GM12892 (cell line): ENCODE results near the gene TCF4.

Experiments used
- DNase-seq: peaks from one replicate; pipeline ENCODE4 v3.0.0; 2011; ENCODE audit not compliant: insufficient read length
- FAIRE-seq: peaks from 2 replicates; lab custom pipeline; 2011; peaks lifted over from hg19 to GRCh38; lab: Jason Lieb, UNC
- POLR2A ChIP-seq: IDR thresholded peaks from 2 replicates; pipeline ENCODE4 v1.6.1; 2011; ENCODE audit warnings: low read depth, low read length, control low read depth
- POLR2AphosphoS5 ChIP-seq: IDR thresholded peaks from 2 replicates; pipeline ENCODE4 v1.6.1; 2011; ENCODE audit warnings: low read depth, low read length, control low read depth
- TAF1 ChIP-seq: IDR thresholded peaks from 2 replicates; pipeline ENCODE4 v1.6.1; 2011; ENCODE audit warnings: low read depth, mild to moderate bottlenecking, control low read depth, low read length, borderline replicate concordance

TCF4 gene

DNA sequence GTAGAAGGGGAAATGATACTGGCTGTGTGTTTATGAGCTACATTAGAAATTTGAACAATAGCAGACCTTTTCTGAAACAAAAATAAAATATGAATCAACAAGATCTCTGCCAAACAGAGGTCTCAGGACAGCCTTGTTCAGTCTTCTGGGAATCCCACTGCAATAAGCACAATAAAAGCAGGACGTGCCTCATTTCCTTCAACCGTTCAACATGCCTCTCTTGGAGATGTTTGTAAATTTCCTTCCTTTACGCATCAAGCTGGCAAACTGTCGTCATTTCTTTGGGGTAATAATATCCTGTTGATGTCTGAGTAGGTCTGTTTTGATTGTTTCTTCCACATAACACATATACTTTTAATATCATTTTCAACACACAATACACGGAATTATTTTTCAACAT, 77.2 kb downstream of the TCF4 start:
- DNase-seq (no peak), FAIRE-seq (peak; percentile 38)
- no peak for TF ChIP-seq TAF1
- no peak for TF ChIP-seq POLR2A
- TF ChIP-seq POLR2AphosphoS5, result no peak

DNA sequence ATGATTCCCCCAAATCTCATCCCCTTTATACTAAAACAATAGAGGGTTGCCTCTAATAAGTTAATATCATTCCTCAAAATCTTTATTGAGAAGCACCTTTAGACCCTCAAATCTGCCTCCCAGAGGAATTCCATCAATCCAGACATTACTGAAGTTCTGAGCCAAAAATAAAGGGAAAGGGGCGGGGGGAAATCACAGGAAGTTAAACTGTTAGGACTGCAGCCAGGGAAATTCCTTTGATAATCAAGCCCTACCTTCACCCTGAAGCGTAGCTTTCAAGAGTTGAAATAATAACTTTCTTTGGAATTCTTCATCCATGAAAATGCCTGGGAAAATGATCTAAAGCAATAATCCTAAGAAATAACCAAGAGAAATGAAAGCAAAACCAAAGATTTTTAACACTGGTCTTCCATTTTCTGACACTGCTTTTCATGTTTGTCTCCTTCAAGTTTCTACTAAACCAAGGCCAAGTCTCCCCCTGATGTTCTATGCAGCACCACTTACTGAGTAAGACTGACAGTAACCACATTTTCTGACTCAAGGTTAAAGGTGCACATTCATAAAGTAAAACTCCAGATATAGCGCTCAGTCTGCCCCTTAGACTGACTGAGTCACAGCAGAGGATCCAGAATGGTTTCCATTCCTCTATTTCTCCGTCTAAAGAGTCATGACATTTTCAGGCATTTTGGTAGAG, 78.2 kb downstream of the TCF4 start:
- no peak for DNase-seq
- FAIRE-seq, result peak; percentile 77

DNA sequence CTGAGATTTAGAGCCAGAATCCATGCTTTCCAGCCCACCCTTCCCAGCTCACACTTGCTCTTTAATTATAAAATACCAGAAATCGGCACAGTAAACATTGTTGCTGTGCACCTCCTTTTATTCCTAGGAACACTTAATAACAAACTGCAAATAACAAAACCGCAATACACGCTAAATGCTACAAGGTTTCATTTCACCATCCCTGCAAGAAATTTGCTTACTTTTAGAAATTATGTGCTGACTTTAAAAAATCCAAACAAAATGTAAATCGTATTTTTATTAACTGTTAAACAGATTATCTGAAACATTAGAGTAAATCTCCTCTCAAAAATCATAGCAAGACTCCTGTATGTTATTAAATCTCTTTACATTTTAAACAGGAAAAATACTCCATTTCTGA, 79.3 kb downstream of the TCF4 start:
- DNase-seq, result no peak
- TF ChIP-seq POLR2A (no peak), TAF1 (no peak), POLR2AphosphoS5 (no peak)
- FAIRE-seq, result no peak

More for the DNA sequence above, 78.2 kb downstream of the TCF4 start:
- TF ChIP-seq POLR2A (no peak), POLR2AphosphoS5 (no peak), TAF1 (no peak)

DNA sequence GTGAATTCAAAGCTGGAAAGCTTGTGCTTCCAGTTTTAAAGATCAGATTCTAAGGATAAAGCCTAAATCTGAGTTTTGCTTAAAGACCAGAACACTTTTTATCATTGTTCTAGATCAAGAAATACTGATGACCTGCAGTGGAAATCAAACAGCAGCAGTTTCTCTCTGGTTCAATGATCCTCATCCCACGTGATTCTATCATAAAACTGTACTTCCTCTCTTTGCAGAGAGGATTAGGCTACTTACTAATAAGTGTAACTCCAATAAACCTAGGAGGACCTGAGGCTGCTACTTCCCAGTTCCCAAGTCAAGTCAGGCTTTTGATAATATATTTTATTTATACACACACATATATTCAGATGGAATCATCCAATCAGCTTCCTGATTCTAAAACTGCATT, 81.9 kb downstream of the TCF4 start:
- FAIRE-seq, result no peak
- no peak for TF ChIP-seq POLR2AphosphoS5
- no peak for TF ChIP-seq TAF1
- DNase-seq, result no peak

DNA sequence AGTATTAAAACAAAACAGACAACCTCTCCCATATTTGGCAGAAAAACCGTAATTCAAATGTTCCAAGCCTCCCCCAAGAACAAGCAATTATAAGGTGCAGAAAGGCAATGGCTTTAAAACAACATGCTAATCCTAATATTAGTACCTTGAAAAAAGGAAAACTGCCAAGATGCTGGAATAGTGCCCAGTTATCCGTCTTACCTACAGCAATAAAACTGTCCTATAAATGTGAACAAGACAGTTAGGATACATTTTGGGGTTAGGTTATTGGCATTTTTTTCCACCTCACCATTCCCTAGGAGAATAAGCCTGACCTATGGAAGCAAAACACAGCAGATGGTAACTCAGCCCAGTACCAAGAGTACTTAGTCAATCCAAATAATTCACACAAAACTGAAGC, 83.2 kb downstream of the TCF4 start:
- no peak for DNase-seq
- no peak for FAIRE-seq
- TF ChIP-seq TAF1 (no peak), POLR2AphosphoS5 (no peak), POLR2A (no peak)

DNA sequence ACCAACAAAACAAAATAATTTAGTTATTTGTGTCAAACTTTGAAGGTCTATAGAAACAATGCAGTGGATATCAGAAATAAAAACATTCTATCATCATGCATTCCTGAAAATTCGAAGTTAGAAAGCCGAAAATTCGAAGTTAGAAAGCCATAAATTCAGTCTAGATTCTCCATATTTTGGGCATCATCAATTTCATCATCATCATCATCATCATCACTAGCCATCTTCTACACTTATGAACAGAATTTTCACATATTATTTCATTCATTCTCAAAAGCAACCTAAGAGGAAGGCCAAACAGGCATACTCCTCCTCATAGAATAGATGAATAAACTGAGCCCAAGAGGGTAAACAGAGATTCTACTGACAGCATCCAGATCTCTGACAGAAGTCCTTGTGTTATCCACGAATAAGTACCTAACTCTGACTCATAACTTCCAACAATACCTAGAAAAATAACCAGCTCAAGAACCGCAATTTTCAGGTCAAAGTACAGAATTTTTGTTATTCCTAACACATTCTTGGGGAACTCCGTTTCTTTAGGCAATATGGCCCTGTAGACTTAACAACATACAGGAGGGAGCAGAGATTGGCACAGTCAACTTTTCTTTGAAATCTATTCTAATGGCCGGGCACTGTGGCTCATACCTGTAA, 84.7 kb downstream of the TCF4 start:
- no peak for TF ChIP-seq POLR2A
- no peak for TF ChIP-seq TAF1
- no peak for TF ChIP-seq POLR2AphosphoS5
- DNase-seq (no peak), FAIRE-seq (no peak)

DNA sequence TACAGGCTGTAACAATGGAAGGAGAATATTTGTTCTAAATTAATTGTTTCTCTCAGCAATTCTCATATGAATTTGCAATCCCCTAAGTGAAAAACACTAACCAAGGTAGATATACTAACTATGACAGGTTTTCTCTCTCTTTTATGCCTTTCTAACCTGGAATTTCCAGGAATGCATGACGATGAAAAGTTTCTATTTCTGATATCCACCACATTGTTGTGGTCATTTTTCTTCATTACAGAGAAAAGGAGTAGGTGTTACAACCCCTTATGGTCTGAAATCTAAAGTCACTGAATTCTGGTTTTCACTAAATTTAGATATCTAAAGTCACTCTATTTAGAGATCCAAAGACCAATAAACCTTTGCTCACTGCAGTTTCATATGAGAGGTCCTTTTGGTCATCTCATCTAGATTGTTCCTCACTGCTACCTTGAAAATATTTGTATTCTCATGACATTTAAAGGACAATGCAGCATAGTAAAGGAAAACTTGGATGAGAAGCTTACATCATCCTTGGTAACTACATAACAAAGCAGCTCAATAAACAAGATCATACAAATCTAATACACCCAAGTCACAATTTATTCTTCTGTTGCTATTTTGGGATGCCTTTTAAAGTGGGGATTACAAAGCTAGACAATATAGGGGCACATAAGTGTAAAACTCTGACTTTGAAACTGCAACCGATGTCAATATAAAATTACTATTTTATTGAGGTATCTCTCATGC, 85.8 kb downstream of the TCF4 start:
- FAIRE-seq (no peak), DNase-seq (no peak)
- TF ChIP-seq POLR2AphosphoS5 (no peak), TAF1 (no peak)

DNA sequence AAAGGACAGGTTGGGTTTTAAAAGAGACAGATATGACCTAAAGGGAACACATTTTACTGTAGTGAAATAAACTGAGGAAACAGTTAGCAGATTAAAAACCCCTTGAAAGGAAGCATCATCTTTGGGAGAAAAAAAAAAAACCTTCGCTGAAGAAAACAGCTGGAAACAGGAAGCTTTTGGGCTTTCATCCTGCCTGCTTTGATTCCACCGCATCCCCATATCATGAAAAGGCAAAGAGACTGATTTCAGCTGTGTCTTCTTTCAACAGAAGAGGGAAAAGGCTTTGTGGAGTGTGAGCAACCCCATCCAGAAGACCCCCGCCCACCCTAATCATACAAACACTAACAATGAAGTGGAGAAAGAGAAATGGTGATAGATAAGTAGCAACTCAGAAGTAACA, 86.4 kb downstream of the TCF4 start:
- TF ChIP-seq POLR2AphosphoS5, result no peak
- TF ChIP-seq POLR2A, result no peak
- TF ChIP-seq TAF1, result no peak
- FAIRE-seq, result no peak
- DNase-seq, result no peak

DNA sequence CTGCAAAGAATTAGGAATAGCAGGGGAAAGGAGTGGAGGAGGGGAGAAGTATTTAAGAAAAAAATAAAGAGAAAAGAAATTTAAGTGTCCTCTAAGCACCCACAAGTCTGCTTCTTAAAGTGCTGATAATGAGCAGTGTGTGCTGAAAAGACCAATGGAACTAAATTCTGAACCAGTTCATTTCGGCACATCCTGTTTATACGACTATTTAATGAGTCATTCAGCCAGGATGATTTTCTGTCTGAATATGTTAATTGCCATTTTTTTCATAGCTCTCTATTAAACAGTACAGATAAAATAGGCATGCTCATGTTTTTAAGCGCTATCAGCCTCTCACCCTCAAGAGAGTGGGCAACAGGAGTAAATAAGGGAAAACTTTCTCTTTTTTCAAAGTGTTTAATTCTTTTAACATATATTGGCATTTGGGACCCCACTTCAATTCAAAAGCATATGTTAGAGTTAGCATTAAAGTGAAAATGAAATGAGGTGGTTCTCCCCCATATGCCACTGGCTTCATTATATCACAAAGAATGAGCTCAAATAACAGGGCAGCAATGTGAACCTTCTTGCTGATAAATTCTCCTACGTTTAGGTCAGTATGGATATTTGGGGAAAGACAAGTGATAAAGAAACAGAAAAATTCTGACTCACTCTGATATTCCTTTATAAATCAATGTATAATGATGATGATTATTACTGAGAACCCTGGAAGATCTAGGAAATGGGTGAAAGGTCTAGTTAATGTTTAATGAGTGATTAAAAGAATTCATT, 87.5 kb downstream of the TCF4 start:
- FAIRE-seq (no peak), DNase-seq (no peak)
- TF ChIP-seq POLR2A (no peak), POLR2AphosphoS5 (no peak), TAF1 (no peak)

DNA sequence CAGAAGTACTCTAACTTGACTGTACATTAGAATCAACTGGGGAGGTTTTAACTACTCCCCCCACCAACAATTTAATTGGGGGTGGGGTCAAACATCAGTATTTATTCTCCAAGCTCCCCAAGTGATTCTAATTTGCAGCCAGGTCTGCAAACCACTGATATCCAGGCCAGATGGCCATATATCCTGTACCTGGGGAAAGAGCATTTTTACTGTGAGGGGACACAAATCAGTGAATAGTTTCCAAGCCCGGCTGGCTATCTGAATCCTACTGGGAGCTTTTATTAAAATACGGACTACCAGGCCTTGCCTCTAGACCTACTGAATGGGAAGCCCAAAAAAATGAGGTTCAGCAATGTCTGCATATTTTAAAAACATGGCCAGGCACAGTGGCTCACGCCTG, 88.5 kb downstream of the TCF4 start:
- DNase-seq, result no peak
- FAIRE-seq, result no peak
- TF ChIP-seq POLR2AphosphoS5 (no peak), TAF1 (no peak), POLR2A (no peak)

DNA sequence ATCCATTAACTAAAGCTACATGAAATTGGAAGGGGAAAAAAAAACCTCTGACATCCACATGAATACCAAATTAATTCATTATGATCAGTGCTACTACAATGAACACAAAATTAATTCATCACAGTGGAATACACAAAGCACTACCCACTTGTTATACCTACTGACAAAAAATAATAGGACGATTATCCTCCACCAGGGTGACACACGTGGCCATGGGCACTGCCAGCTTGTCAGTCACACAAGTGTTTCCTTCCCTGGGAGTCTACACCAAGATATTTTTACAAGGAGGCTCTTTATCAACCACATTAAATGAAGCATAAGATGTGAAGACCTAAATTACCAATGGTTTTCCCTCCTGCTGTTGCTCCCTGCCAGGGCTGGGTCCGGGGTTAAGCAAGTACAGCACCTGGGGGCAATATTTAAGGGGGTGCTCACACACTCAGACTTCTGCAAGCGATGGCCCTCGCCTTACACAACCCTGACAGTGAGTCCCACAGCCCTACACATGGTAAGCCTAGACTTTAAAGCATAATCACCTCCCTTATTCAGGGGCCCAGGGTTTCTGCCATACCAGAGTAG, 90.1 kb downstream of the TCF4 start:
- DNase-seq (no peak), FAIRE-seq (no peak)
- no peak for TF ChIP-seq POLR2A
- TF ChIP-seq POLR2AphosphoS5, result no peak
- no peak for TF ChIP-seq TAF1
